HUES48 (cell line): ENCODE results near the gene CDC26.
"Not testable (repeated sequence)": the region's sequence is repeated elsewhere in the genome, so short reads cannot be mapped to it uniquely, and the experiment has no call there.

Experiments used
- H3K27ac ChIP-seq: one replicate; pipeline ENCODE4 v1.7.0; 2013; ENCODE audit warnings: low read depth, low read length, inconsistent platforms
- H3K27me3 ChIP-seq: 2 replicates; pipeline ENCODE4 v1.6.1; 2013; ENCODE audit warnings: mild to moderate bottlenecking, low read length; ENCODE audit not compliant: control insufficient read depth, insufficient read depth
- H3K36me3 ChIP-seq: 2 replicates; pipeline ENCODE4 v1.6.1; 2013; ENCODE audit warnings: low read length; ENCODE audit not compliant: control insufficient read depth, insufficient read depth
- H3K4me1 ChIP-seq: 2 replicates; pipeline ENCODE4 v1.6.1; 2013; ENCODE audit warnings: mild to moderate bottlenecking, low read length; ENCODE audit not compliant: control insufficient read depth, insufficient read depth
- H3K4me3 ChIP-seq: 2 replicates; pipeline ENCODE4 v1.5.1; 2013; ENCODE audit warnings: mild to moderate bottlenecking, low read depth, low read length
- H3K9ac ChIP-seq: 2 replicates; pipeline ENCODE4 v1.6.1; 2013; ENCODE audit warnings: mild to moderate bottlenecking, low read depth, low read length, moderate library complexity
- H3K9me3 ChIP-seq: 2 replicates; pipeline ENCODE4 v1.6.1; 2013; ENCODE audit warnings: low read length; ENCODE audit not compliant: control insufficient read depth, insufficient read depth

Gene CDC26

GRCh38 chr9:113307396-113307975, 32.1 kb upstream of the CDC26 start:
- no peaks in the 10 kb centered on the region for H3K4me1 ChIP-seq
- H3K9me3 ChIP-seq = no peaks in the 10 kb centered on the region
- H3K27me3 ChIP-seq = no peaks in the 10 kb centered on the region
- H3K36me3 ChIP-seq = no peaks in the 10 kb centered on the region
- H3K9ac ChIP-seq = no peak overlapping the region
- no peak overlapping the region for H3K27ac ChIP-seq
- H3K4me3 ChIP-seq = no peak overlapping the region

- H3K9ac ChIP-seq = no peak overlapping the region
- H3K4me1 ChIP-seq = no peaks in the 10 kb centered on the region
- H3K9me3 ChIP-seq = no peaks in the 10 kb centered on the region
- H3K36me3 ChIP-seq = no peaks in the 10 kb centered on the region
- no peak overlapping the region for H3K4me3 ChIP-seq
- no peaks in the 10 kb centered on the region for H3K27me3 ChIP-seq
- no peak overlapping the region for H3K27ac ChIP-seq
These were observed 31.2 kb upstream of the CDC26 start for GRCh38 chr9:113306566-113306965.

- no peak within 1 kb of the TSS for H3K9ac ChIP-seq
- H3K27me3 ChIP-seq = no peaks in the 10 kb centered on the region
- H3K36me3 ChIP-seq = no peaks in the 10 kb centered on the region
- H3K4me3 ChIP-seq = no peak within 1 kb of the TSS
- no peaks in the 10 kb centered on the region for H3K9me3 ChIP-seq
- H3K27ac ChIP-seq = peak within 1 kb of the TSS; percentile 55
- H3K4me1 ChIP-seq = no peaks in the 10 kb centered on the region
These were observed 27.5 kb upstream of the CDC26 start, which contains the start of gene RNF183 for GRCh38 chr9:113302792-113303418. Gene RNF183 (minus strand): TSS chr9:113303376. CDS start chr9:113298184, 5,192 bp downstream.

GRCh38 chr9:113301548-113301947, 26.2 kb upstream of the CDC26 start:
- Histone ChIP-seq H3K4me1 (no peaks in the 10 kb centered on the region), H3K27ac (no peak overlapping the region), H3K36me3 (no peaks in the 10 kb centered on the region), H3K27me3 (no peaks in the 10 kb centered on the region), H3K4me3 (no peak overlapping the region), H3K9ac (no peak overlapping the region), H3K9me3 (no peaks in the 10 kb centered on the region)

GRCh38 chr9:113299800-113300292, 24.5 kb upstream of the CDC26 start:
- H3K27ac ChIP-seq = no peak overlapping the region
- H3K9me3 ChIP-seq = no peaks in the 10 kb centered on the region
- H3K4me1 ChIP-seq = no peaks in the 10 kb centered on the region
- H3K36me3 ChIP-seq = no peaks in the 10 kb centered on the region
- no peaks in the 10 kb centered on the region for H3K27me3 ChIP-seq
- H3K9ac ChIP-seq = no peak overlapping the region
- H3K4me3 ChIP-seq = no peak overlapping the region

GRCh38 chr9:113298924-113299770, 23.8 kb upstream of the CDC26 start:
- Histone ChIP-seq H3K36me3 (0 out of 2 replicates have a peak, but pooled peaks cover under 1% of the 10 kb centered on the region), H3K27ac (no peak overlapping the region), H3K4me3 (no peak overlapping the region), H3K4me1 (no peaks in the 10 kb centered on the region), H3K9me3 (no peaks in the 10 kb centered on the region), H3K9ac (no peak overlapping the region), H3K27me3 (no peaks in the 10 kb centered on the region)

- H3K36me3 ChIP-seq = peaks cover 9% of the 10 kb centered on the region
- no peak overlapping the region for H3K27ac ChIP-seq
- no peak overlapping the region for H3K4me3 ChIP-seq
- no peak overlapping the region for H3K9ac ChIP-seq
- H3K9me3 ChIP-seq = no peaks in the 10 kb centered on the region
- H3K27me3 ChIP-seq = no peaks in the 10 kb centered on the region
- H3K4me1 ChIP-seq = no peaks in the 10 kb centered on the region
These were observed 22.9 kb upstream of the CDC26 start for GRCh38 chr9:113298311-113298710.

- Histone ChIP-seq H3K4me3 (no peak overlapping the region), H3K36me3 (peaks cover 23% of the 10 kb centered on the region)
These were observed 21.6 kb upstream of the CDC26 start for GRCh38 chr9:113296796-113297558.

GRCh38 chr9:113296247-113296646, 20.9 kb upstream of the CDC26 start:
- peaks cover 30% of the 10 kb centered on the region for H3K36me3 ChIP-seq
- not testable (repeated sequence) for H3K4me1 ChIP-seq, H3K27ac ChIP-seq, H3K4me3 ChIP-seq, H3K9ac ChIP-seq, H3K27me3 ChIP-seq, H3K9me3 ChIP-seq

More at GRCh38 chr9:113296796-113297558, 21.6 kb upstream of the CDC26 start:
- Histone ChIP-seq H3K4me1 (no peaks in the 10 kb centered on the region), H3K27me3 (no peaks in the 10 kb centered on the region), H3K9me3 (no peaks in the 10 kb centered on the region), H3K27ac (no peak overlapping the region), H3K9ac (no peak overlapping the region)

GRCh38 chr9:113293285-113293878, 18.0 kb upstream of the CDC26 start:
- no peak overlapping the region for H3K4me3 ChIP-seq
- no peak overlapping the region for H3K9ac ChIP-seq
- H3K9me3 ChIP-seq = no peaks in the 10 kb centered on the region
- no peaks in the 10 kb centered on the region for H3K27me3 ChIP-seq
- H3K27ac ChIP-seq = no peak overlapping the region
- H3K36me3 ChIP-seq = peaks cover 58% of the 10 kb centered on the region
- no peaks in the 10 kb centered on the region for H3K4me1 ChIP-seq
